OCI-LY3 (cell line): ENCODE results near the gene TNC.

ENCODE experiments used
- CTCF ChIP-seq: fragments of 200-600, 300-600 bp; sonication (generic); IDR thresholded peaks from 2 replicates; pipeline ENCODE4 v1.5.1; 2014; ENCODE audit warnings: antibody characterized with exemption, low read length, low read depth
- EZH2phosphoT487 ChIP-seq: fragments of 200-600 bp; shearing (Covaris generic); IDR thresholded peaks from 2 replicates; pipeline ENCODE4 v1.6.1; 2018; ENCODE audit warnings: antibody characterized with exemption, mixed run types, low read depth

GRCh38 chr9:115046199-115046598 lies 71.8 kb downstream of the TNC start:
- no peak for TF ChIP-seq CTCF
- TF ChIP-seq EZH2phosphoT487 = no peak
